D721Med (cell line): ENCODE data around the gene DNAH1.

ENCODE experiments used
- DNase-seq: peaks from one replicate; pipeline ENCODE4 v3.0.0; 2011; ENCODE audit warnings: low spot score; ENCODE audit not compliant: insufficient read length
- FAIRE-seq: peaks from 2 replicates; lab custom pipeline; 2011; peaks lifted over from hg19 to GRCh38; lab: Jason Lieb, UNC
- TF ChIP-seq, protein P1 (sequence below): IDR thresholded peaks from 2 replicates; pipeline ENCODE4 v1.5.1; 2012; ENCODE audit warnings: mild to moderate bottlenecking, control low read depth; ENCODE audit not compliant: insufficient read depth; ENCODE audit errors: missing control alignments

Gene DNAH1

GRCh38 chr3:52432225-52432624 lies 116.1 kb downstream of the DNAH1 start:
- DNase-seq (no peak), FAIRE-seq (no peak)
- TF ChIP-seq, protein P1, sequence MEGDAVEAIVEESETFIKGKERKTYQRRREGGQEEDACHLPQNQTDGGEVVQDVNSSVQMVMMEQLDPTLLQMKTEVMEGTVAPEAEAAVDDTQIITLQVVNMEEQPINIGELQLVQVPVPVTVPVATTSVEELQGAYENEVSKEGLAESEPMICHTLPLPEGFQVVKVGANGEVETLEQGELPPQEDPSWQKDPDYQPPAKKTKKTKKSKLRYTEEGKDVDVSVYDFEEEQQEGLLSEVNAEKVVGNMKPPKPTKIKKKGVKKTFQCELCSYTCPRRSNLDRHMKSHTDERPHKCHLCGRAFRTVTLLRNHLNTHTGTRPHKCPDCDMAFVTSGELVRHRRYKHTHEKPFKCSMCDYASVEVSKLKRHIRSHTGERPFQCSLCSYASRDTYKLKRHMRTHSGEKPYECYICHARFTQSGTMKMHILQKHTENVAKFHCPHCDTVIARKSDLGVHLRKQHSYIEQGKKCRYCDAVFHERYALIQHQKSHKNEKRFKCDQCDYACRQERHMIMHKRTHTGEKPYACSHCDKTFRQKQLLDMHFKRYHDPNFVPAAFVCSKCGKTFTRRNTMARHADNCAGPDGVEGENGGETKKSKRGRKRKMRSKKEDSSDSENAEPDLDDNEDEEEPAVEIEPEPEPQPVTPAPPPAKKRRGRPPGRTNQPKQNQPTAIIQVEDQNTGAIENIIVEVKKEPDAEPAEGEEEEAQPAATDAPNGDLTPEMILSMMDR = no peak

GRCh38 chr3:52432691-52433141 lies 116.6 kb downstream of the DNAH1 start:
- no peak for FAIRE-seq
- no peak for DNase-seq
- TF ChIP-seq, protein P1 = no peak

GRCh38 chr3:52433328-52433995 lies 117.3 kb downstream of the DNAH1 start:
- TF ChIP-seq, protein P1 = no peak
- FAIRE-seq (no peak), DNase-seq (no peak)

DNA sequence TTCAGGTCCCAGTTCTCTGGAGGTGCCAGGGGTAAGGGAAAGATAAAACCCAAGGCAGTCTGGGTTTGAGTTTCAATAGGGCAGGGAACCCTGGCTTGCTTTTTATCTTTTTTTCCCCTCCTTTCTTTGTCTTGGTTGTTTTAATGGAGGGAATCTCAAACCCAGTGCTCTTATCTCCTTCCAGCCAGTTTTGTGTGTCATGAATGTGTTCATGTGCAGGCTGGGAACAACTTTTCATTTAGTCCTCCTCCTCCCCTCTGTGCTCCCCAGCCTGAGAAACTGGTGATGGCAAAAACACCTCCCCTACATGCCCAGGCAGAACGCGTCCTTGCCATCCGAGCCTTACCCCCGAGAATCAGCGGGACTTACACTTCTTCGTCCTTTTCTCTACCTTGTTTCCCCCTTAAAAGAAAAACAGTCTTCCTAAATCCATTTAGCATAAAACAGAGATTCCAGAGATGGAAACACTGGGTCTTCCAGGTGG lies 117.9 kb downstream of the DNAH1 start:
- TF ChIP-seq, protein P1 = no peak
- DNase-seq (no peak), FAIRE-seq (no peak)

DNA sequence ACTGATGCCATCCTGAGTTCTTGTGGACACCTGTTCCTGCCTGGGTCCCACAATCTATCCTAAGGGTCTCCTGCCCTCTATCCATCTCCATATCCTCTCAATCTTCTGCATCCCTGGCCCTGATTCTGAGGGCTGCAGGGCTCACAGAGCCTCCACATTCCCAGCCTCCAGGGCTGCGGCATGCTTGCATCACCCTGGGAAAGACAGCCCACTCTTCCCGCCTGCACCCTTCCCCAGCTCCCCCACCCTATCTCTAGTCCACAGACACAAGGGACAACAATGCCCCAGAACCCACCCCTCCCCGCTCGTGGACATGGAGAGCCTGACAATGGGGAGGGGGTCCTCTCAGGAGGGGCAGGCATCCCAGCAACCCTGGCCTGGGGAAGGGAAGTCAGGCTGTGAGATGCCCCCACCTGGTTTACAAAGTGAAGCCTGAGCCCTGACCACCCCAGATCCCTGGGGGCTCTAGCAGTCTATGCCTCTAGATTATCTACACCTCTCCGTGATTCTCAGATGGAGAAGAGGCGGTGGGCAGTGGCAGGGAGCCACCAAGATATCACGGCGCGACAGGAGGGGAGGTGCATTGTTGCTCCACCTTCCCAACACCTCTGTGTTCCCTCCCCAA lies 118.5 kb downstream of the DNAH1 start:
- FAIRE-seq (no peak), DNase-seq (no peak)
- TF ChIP-seq, protein P1 = no peak

GRCh38 chr3:52435246-52436101 lies 119.4 kb downstream of the DNAH1 start:
- DNase-seq (no peak), FAIRE-seq (no peak)
- TF ChIP-seq, protein P1 = no peak
